Endothelial cell (in vitro differentiated cells): ENCODE results near the gene HNF4A. TPM values are rescaled to one million over a fixed set of nuclear protein-coding genes. Genes with fewer than 3 reads are reported as not detected.

Experiments
- DNase-seq: peaks from one replicate; pipeline ENCODE4 v3.0.0; 2021; ENCODE audit warnings: low spot score
- H3K27ac Mint-ChIP-seq: one replicate; pipeline ENCODE4 v1.8.0; 2021; ENCODE audit warnings: mixed read lengths, inconsistent platforms; ENCODE audit not compliant: unreplicated experiment
- H3K27me3 Mint-ChIP-seq: one replicate; pipeline ENCODE4 v1.8.0; 2021; ENCODE audit warnings: mild to moderate bottlenecking, moderate library complexity, mixed read lengths, inconsistent platforms; ENCODE audit not compliant: unreplicated experiment
- H3K36me3 Mint-ChIP-seq: one replicate; pipeline ENCODE4 v1.8.0; 2021; ENCODE audit warnings: mild to moderate bottlenecking, low read depth, mixed read lengths, inconsistent platforms; ENCODE audit not compliant: unreplicated experiment
- H3K4me1 Mint-ChIP-seq: one replicate; pipeline ENCODE4 v1.8.0; 2021; ENCODE audit warnings: mild to moderate bottlenecking, mixed read lengths, inconsistent platforms; ENCODE audit not compliant: unreplicated experiment
- H3K4me3 Mint-ChIP-seq: one replicate; pipeline ENCODE4 v1.8.0; 2021; ENCODE audit warnings: mild to moderate bottlenecking, mixed read lengths, inconsistent platforms; ENCODE audit not compliant: unreplicated experiment
- H3K9me3 Mint-ChIP-seq: one replicate; pipeline ENCODE4 v1.8.0; 2021; ENCODE audit warnings: mixed read lengths, inconsistent platforms; ENCODE audit not compliant: unreplicated experiment
- CTCF ChIP-seq: fragments of 200-600 bp; sonication (generic); IDR thresholded peaks from one replicate; pipeline ENCODE4 v1.5.0; 2021; ENCODE audit warnings: antibody characterized with exemption; ENCODE audit not compliant: unreplicated experiment
- long read RNA-seq: library from polyadenylated mRNA; unstranded; transcript quantifications from one replicate; pipeline ENCODE4 v2.0.0, GENCODE V29; 2020; ENCODE audit not compliant: unreplicated experiment
- total RNA-seq: library from RNA; stranded (reverse); fragmentation: NEBNext Ultra II Directional; extraction: Animal tissue kit (Norgen Biotek cat#: 25700); gene quantifications from one replicate; pipeline ENCODE4 v1.2.1, GENCODE V29; 2021; ENCODE audit not compliant: unreplicated experiment

The HNF4A gene
- total RNA-seq: not detected
- long read RNA-seq: 0 reads

- H3K9me3 Mint-ChIP-seq: no peaks in the 10 kb centered on the region
- H3K27me3 Mint-ChIP-seq: no peaks in the 10 kb centered on the region
- no peak for DNase-seq
- peaks cover 11% of the 10 kb centered on the region for H3K4me1 Mint-ChIP-seq
- H3K36me3 Mint-ChIP-seq: no peaks in the 10 kb centered on the region
- no peak within 1 kb of the TSS for H3K27ac Mint-ChIP-seq
- no peak within 1 kb of the TSS for H3K4me3 Mint-ChIP-seq
- no peak for TF ChIP-seq CTCF
Measured at GRCh38 chr20:44355498-44356352, at the start of gene HNF4A. Gene HNF4A, plus strand, starts transcription at chr20:44355699. Its CDS starts 106 bp downstream, at chr20:44355805.

- Mint-ChIP-seq H3K36me3 (no peaks in the 10 kb centered on the region), H3K4me1 (peaks cover 7% of the 10 kb centered on the region), H3K4me3 (no peak overlapping the region), H3K27ac (no peak overlapping the region), H3K27me3 (peaks cover 6% of the 10 kb centered on the region), H3K9me3 (no peaks in the 10 kb centered on the region)
- no peak for TF ChIP-seq CTCF
- no peak for DNase-seq
Measured at GRCh38 chr20:44306927-44307326, 48.6 kb upstream of the HNF4A start.

DNA sequence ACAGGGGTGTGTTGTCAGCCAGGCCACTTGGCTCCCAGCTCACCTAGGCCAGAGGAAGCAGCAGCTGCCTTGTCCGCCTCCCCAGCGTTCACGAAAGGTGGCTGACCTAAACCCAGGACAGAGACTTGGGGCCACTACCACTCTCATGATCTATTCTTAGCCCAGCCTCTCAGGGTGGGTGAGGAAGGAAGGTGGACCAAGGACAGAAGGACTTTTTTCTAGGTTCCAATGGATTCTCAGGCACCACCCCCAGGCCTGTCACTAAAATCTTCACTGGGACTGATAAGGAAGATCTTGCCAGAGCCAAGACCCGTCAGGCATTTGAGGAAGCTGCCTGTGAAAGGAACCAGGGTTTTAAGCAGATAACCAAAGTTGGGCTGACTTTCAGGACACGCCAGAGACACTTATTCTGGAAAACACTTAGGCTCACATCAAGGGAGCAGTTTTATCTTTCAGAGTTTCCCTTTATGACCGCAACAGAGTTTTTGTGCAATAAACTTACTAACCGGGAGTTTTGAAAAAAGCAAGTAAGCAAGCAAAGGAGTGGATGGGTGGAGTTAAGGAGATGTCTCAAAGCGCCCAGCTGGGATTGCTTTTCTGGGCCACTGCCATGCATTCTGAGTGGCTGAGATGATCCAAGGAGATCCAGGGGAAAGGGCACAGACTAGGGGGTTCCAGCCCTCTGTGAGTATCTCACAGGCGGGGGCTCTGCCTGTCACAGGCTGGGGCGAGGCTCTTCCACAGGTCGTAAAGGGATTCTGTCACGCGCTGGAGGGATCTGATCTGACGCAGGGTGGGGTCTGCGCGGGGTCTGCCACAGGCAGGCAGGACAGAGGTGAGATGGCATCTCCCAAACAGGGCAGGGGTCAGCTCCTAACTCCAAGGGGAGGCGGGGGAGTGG lies 45.5 kb upstream of the HNF4A start:
- Mint-ChIP-seq H3K4me1 (peaks cover 7% of the 10 kb centered on the region), H3K27ac (peak overlapping the region; percentile 26), H3K27me3 (peaks cover 4% of the 10 kb centered on the region), H3K36me3 (no peaks in the 10 kb centered on the region), H3K9me3 (no peaks in the 10 kb centered on the region), H3K4me3 (peak overlapping the region; percentile 90)
- no peak for DNase-seq
- TF ChIP-seq CTCF: no peak

- Mint-ChIP-seq H3K27ac (peak within 1 kb of the TSS; percentile 26), H3K9me3 (no peaks in the 10 kb centered on the region)
- peak; percentile 100 for DNase-seq
Measured at GRCh38 chr20:44310664-44311639, 44.5 kb upstream of the HNF4A start, which contains the start of gene FITM2. Gene FITM2, minus strand, starts transcription at chr20:44311202. Its CDS starts 54 bp downstream, at chr20:44311148.

More at GRCh38 chr20:44310664-44311639, 44.5 kb upstream of the HNF4A start, which contains the start of gene FITM2:
- TF ChIP-seq CTCF: peak; percentile 94
- Mint-ChIP-seq H3K4me1 (peaks cover 7% of the 10 kb centered on the region), H3K27me3 (peaks cover 4% of the 10 kb centered on the region), H3K36me3 (no peaks in the 10 kb centered on the region), H3K4me3 (peak within 1 kb of the TSS; percentile 90)
